K562 (cell line): ENCODE results near the gene ACHE. TPM values are rescaled to one million over a fixed set of nuclear protein-coding genes. Genes with fewer than 3 reads are reported as not detected.

Experiments
- ATAC-seq: fragments of 200-7000 bp; cut with Tn5 transposase; 3 replicates; pipeline ENCODE4 v1.9.1; 2020; ENCODE audit warnings: moderate library complexity
- BruUV-seq: library from RNA; stranded (reverse); fragments of 400-500 nt; replicated peaks from 2 replicates; lab custom pipeline; 2021; lab: Mats Ljungman, UMichigan
- CTCF ChIA-PET: fragments of 300-600 bp; formaldehyde crosslinking; extraction: SDS; loops from one replicate; lab custom pipeline; 2021; ENCODE audit warnings: low intra/inter-chr PET ratio; lab: Yijun Ruan, JAX
- POLR2A ChIA-PET: fragments of 300-600, 350-650 bp; sonication (Branson Sonifier 250); formaldehyde crosslinking; extraction: SDS; loops from one replicate; lab custom pipeline; 2021; ENCODE audit warnings: antibody characterized with exemption, inconsistent platforms; lab: Yijun Ruan, JAX
- DNase-seq, 4 experiments: peaks; one replicate each; pipeline versions ENCODE4 v3.0.0 to v3.0.0-alpha.2; 2011 to 2018; ENCODE audit warnings: low spot score in 3 of 4, mixed read lengths in 3 of 4; ENCODE audit errors: extremely low read depth in 1 of 4
- FAIRE-seq: peaks from 2 replicates; lab custom pipeline; 2011; peaks lifted over from hg19 to GRCh38; lab: Jason Lieb, UNC
- H2AFZ ChIP-seq: 2 replicates; pipeline ENCODE4 v1.6.0; 2011; ENCODE audit warnings: low read depth, low read length, control low read depth, inconsistent platforms
- H3K27ac ChIP-seq: fragments of 200-600 bp; 3 replicates; pipeline ENCODE4 v1.8.0; 2011; ENCODE audit warnings: low read depth, mild to moderate bottlenecking, control low read depth, inconsistent platforms, low read length, moderate library complexity, mixed read lengths; ENCODE audit errors: extremely low read depth
- H3K27me3 ChIP-seq, 2 experiments: fragments of 300-600 bp in 1 of 2; 2 replicates in 1 of 2; 3 replicates in 1 of 2; pipeline versions ENCODE4 v1.6.0 to v1.8.0; 2011; ENCODE audit warnings: inconsistent platforms in 2 of 2, low read length in 2 of 2, mild to moderate bottlenecking in 1 of 2, mixed read lengths in 1 of 2, moderate library complexity in 1 of 2; ENCODE audit not compliant: control insufficient read depth in 2 of 2, insufficient read depth in 2 of 2
- H3K36me3 ChIP-seq: fragments of 300-600 bp; 3 replicates; pipeline ENCODE4 v1.8.0; 2011; ENCODE audit warnings: mild to moderate bottlenecking, low read length, inconsistent platforms; ENCODE audit not compliant: control insufficient read depth, insufficient read depth
- H3K4me1 ChIP-seq, 2 experiments: fragments of 200-600 bp in 1 of 2; replicated peaks in 1 of 2; 2 replicates in 1 of 2; 3 replicates in 1 of 2; pipeline versions ENCODE4 v1.5.1 to v1.8.0; 2011; ENCODE audit warnings: inconsistent platforms in 2 of 2, low read length in 2 of 2, mild to moderate bottlenecking in 1 of 2, mixed read lengths in 1 of 2, moderate library complexity in 1 of 2; ENCODE audit not compliant: control insufficient read depth in 2 of 2, insufficient read depth in 2 of 2
- H3K4me2 ChIP-seq: 2 replicates; pipeline ENCODE4 v1.6.1; 2011; ENCODE audit warnings: low read length, control low read depth, inconsistent platforms, mixed read lengths; ENCODE audit not compliant: insufficient read depth
- H3K4me3 ChIP-seq: fragments of 200-600 bp; sonication (generic), shearing (Covaris generic); 2 replicates; pipeline ENCODE4 v1.5.1; 2016; ENCODE audit warnings: control low read depth, inconsistent platforms
- H3K79me2 ChIP-seq: fragments of 200-600 bp; 3 replicates; pipeline ENCODE4 v1.8.0; 2011; ENCODE audit warnings: low read length, inconsistent platforms; ENCODE audit not compliant: control insufficient read depth, insufficient read depth
- H3K9ac ChIP-seq, 2 experiments: 2 replicates each; pipeline versions ENCODE4 v1.6.0 to v1.6.1; 2011; ENCODE audit warnings: low read depth in 2 of 2, low read length in 2 of 2, control low read depth in 1 of 2, inconsistent platforms in 1 of 2, mild to moderate bottlenecking in 1 of 2, mixed read lengths in 1 of 2; ENCODE audit not compliant: insufficient read depth in 1 of 2
- H3K9me1 ChIP-seq: one replicate; pipeline ENCODE4 v1.6.0; 2011; ENCODE audit warnings: inconsistent platforms, mild to moderate bottlenecking, low read length, moderate library complexity; ENCODE audit not compliant: control insufficient read depth, insufficient read depth
- H3K9me3 ChIP-seq: replicated peaks from 2 replicates; pipeline ENCODE4 v1.5.1; 2011; ENCODE audit warnings: low read depth, low read length, inconsistent platforms; ENCODE audit not compliant: control insufficient read depth, insufficient read depth
- H4K20me1 ChIP-seq: replicated peaks from 2 replicates; pipeline ENCODE4 v1.6.1; 2011; ENCODE audit warnings: low read length, inconsistent platforms, mixed read lengths; ENCODE audit not compliant: control insufficient read depth, insufficient read depth
- DACH1 ChIP-seq: fragments of 450-650 bp; IDR thresholded peaks from 2 replicates; pipeline ENCODE4 v1.6.1; 2018; ENCODE audit not compliant: partially characterized antibody
- MAFG ChIP-seq: fragments of 450-650 bp; conservative IDR thresholded peaks from 2 replicates; pipeline ENCODE4 v1.6.1; 2016; ENCODE audit warnings: missing genetic modification characterization, missing compliant biosample characterization
- MYBL2 ChIP-seq, 2 experiments: fragments of 450-650 bp in 1 of 2; sonication (generic) in 1 of 2; formaldehyde crosslinking in 1 of 2; IDR thresholded peaks; 2 replicates each; pipeline versions ENCODE4 v1.6.1 to v1.8.1; 2017 to 2022; ENCODE audit warnings: borderline replicate concordance in 1 of 2, inconsistent platforms in 1 of 2, low read depth in 1 of 2, mild to moderate bottlenecking in 1 of 2, missing genetic modification reagents in 1 of 2, moderate library complexity in 1 of 2
- PHF8 ChIP-seq: fragments of 200-600 bp; sonication (generic); IDR thresholded peaks from 2 replicates; pipeline ENCODE4 v1.6.1; 2012; ENCODE audit warnings: mixed run types, mild to moderate bottlenecking, inconsistent platforms, low read length, moderate library complexity, borderline replicate concordance
- SMARCA4 ChIP-seq: fragments of 450-650 bp; IDR thresholded peaks from 2 replicates; pipeline ENCODE4 v1.6.1; 2016
- U2AF2 ChIP-seq: fragments of 200-400 bp; formaldehyde crosslinking; optimal IDR thresholded peaks from 2 replicates; pipeline ENCODE3; 2017; ENCODE audit warnings: low read depth, mild to moderate bottlenecking, low read length
- ZNF134 ChIP-seq: fragments of 250-450 bp; sonication (Bioruptor Pico); conservative IDR thresholded peaks from 2 replicates; pipeline ENCODE4 v1.4.0; 2020
- WGBS: fragments of 100-300 bp; shearing (Covaris generic); methylation state at CpG from one replicate; pipeline ENCODE4 v1.1.6; 2016; ENCODE audit warnings: low coverage, mixed read lengths; ENCODE audit not compliant: insufficient coverage; ENCODE audit errors: missing lambda C conversion rate; 5-methylcytosine and 5-hydroxymethylcytosine counted together
- in situ Hi-C: fragments of 300-500 bp; cut with MboI; formaldehyde crosslinking; loops from 4 replicates; pipeline ENCODE4 v1.15.0; 2018; ENCODE audit warnings: inconsistent platforms, mixed read lengths
- intact Hi-C: fragments of 100-400 bp; cut with micrococcal nuclease; formaldehyde crosslinking; loops from 2 replicates; pipeline ENCODE4 v1.14.2; 2022
- polyA plus RNA-seq, 8 experiments: library from polyadenylated mRNA; depleted of rRNA in 4 of 8; stranded (reverse) in 5 of 8; unstranded in 3 of 8; fragments of >200 nt; fragmentation: Nextera tagmentation in 2 of 8; fragmentation: Illumina TruSeq in 1 of 8; extraction: Ambion mirVana in 2 of 8; extraction: Trizol in 1 of 8; gene quantifications; 2 replicates each; pipeline versions ENCODE4 v1.2.1 to v1.2.3, GENCODE V29; 2011 to 2014; ENCODE audit warnings: inconsistent platforms in 1 of 8, missing spikeins in 1 of 8
- total RNA-seq, 7 experiments: library from RNA; depleted of rRNA in 6 of 7; stranded (reverse); fragments of >200 nt in 6 of 7; fragmentation: Illumina TruSeq in 2 of 7; extraction: Trizol in 2 of 7; gene quantifications; 2 replicates each; pipeline versions ENCODE4 v1.2.1 to v1.2.3, GENCODE V29; 2011 to 2021; ENCODE audit warnings: low replicate concordance in 1 of 7
- TF ChIP-seq, protein P1 (sequence below): sonication (generic); formaldehyde crosslinking; IDR thresholded peaks from 2 replicates; pipeline ENCODE4 v1.8.1; 2023; ENCODE audit warnings: mild to moderate bottlenecking, missing genetic modification reagents
- TF ChIP-seq, protein P2 (sequence below): sonication (generic); IDR thresholded peaks from 2 replicates; pipeline ENCODE4 v1.6.1; 2016

Gene ACHE
- total and polyA plus RNA-seq, 9 of the 15 experiments (the other 6 are each of a cell fraction or from before 2014, with no cell fraction given), result 0.04 to 8.8 (median 1.9) TPM

DNA sequence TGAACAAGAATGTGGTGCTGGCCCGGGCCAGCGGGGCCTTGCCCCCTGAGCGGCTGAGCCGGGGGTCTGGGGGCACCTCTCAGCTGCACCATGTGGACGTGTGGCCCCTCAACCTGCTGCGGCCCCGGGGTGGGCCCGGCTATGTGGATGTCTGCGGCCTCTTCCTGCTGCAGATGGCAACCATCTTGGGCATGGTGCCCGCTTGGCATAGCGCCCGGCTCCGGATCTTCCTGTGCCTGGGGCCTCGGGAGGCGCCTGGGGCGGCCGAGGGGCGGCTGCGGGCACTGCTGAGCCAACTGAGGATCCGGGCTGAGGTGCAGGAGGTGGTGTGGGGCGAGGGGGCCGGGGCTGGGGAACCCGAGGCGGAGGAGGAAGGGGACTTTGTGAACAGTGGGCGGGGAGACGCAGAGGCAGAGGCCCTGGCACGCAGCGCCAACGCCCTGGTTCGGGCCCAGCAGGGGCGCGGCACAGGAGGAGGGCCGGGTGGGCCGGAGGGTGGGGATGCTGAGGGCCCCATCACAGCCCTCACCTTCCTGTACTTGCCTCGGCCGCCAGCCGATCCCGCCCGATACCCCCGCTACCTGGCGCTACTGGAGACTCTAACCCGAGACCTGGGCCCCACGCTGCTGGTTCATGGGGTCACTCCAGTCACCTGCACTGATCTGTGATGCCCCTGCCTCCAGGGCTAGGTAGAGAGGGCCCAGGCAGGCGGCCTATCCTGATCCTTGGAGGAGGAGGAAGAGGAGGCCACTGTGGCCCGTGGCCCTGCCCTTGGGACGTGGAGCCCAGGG, 29.6 kb downstream of the ACHE start (continued):
- TF ChIP-seq, protein P1, sequence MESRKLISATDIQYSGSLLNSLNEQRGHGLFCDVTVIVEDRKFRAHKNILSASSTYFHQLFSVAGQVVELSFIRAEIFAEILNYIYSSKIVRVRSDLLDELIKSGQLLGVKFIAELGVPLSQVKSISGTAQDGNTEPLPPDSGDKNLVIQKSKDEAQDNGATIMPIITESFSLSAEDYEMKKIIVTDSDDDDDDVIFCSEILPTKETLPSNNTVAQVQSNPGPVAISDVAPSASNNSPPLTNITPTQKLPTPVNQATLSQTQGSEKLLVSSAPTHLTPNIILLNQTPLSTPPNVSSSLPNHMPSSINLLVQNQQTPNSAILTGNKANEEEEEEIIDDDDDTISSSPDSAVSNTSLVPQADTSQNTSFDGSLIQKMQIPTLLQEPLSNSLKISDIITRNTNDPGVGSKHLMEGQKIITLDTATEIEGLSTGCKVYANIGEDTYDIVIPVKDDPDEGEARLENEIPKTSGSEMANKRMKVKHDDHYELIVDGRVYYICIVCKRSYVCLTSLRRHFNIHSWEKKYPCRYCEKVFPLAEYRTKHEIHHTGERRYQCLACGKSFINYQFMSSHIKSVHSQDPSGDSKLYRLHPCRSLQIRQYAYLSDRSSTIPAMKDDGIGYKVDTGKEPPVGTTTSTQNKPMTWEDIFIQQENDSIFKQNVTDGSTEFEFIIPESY (CRISPR knock-in tag), result 0 out of 2 replicates have a peak, but pooled peaks have one; percentile 2
- TF ChIP-seq, all 486 proteins: peak for 6

DNA sequence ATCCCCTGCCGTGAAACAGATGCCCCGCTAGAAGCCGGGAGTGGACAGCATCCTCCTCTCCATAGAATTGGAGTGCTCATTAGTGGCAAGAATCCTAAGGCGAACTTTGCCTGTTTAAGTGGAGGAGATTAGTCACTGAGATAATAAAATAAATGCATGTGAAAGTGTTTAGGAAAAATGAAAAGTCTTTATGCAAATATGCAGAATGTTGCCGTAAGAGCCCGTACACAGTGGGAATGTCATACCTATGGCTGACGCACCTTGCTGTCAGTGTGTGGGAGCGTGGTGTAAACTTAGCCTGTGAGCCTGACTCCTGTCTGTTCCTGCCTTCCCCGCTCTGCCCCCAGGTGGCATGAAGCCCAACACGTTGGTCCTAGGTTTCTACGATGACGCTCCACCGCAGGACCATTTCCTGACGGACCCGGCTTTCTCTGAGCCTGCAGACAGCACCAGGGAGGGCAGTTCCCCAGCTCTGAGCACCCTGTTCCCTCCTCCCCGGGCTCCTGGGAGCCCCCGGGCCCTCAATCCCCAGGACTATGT, 30.2 kb downstream of the ACHE start:
- TF ChIP-seq ZNF134 (CRISPR knock-in tag) (no peak), MYBL2 (IDR thresholded peaks at IDR 0.05; ENCODE audit: low read depth) (no peak), MYBL2 (CRISPR knock-in tag; IDR thresholded peaks at IDR 0.05; ENCODE audit: borderline replicate concordance) (no peak), PHF8 (no peak), U2AF2 (no peak), MAFG (tag) (no peak), SMARCA4 (no peak), DACH1 (no peak)
- TF ChIP-seq, protein P2, sequence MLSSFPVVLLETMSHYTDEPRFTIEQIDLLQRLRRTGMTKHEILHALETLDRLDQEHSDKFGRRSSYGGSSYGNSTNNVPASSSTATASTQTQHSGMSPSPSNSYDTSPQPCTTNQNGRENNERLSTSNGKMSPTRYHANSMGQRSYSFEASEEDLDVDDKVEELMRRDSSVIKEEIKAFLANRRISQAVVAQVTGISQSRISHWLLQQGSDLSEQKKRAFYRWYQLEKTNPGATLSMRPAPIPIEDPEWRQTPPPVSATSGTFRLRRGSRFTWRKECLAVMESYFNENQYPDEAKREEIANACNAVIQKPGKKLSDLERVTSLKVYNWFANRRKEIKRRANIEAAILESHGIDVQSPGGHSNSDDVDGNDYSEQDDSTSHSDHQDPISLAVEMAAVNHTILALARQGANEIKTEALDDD, result no peak
- Histone ChIP-seq H3K79me2 (peaks cover 28% of the 10 kb centered on the region), H2AFZ (no peak overlapping the region), H3K9me3 (no peaks in the 10 kb centered on the region), H3K4me1 (peaks cover 18 to 55% of the 10 kb centered on the region in 2 experiments), H3K27me3 (no peaks in the 10 kb centered on the region; a peak in 1 of 5 replicates), H3K36me3 (peaks cover 40% of the 10 kb centered on the region; the same call in 2 of the 3 replicates), H3K4me3 (no peak overlapping the region), H4K20me1 (no peaks in the 10 kb centered on the region), H3K9me1 (no peaks in the 10 kb centered on the region), H3K4me2 (no peak overlapping the region), H3K9ac (peak overlapping the region in 1 of 2 experiments; percentile 78; a peak in 2 of 4 replicates), H3K27ac (no peak overlapping the region)
- POLR2A ChIA-PET, result interaction anchor here (0.6 kb wide), 1 partner anchor 46 kb away, joined by 3 read pairs; no protein-coding TSS in a partner anchor
- no peak for FAIRE-seq
- no peak for ATAC-seq
- no peak for DNase-seq
- intact Hi-C loops, result no loop called here
- no TSS peak for BruUV-seq
- CTCF ChIA-PET, result interaction anchor here (0.6 kb wide), 1 partner anchor 171 kb away, joined by 3 read pairs; the partner anchor contains the start of gene GIGYF1
- in situ Hi-C loops, result no loop called here
- 93% methylated on average over 15 of the region's 17 CpGs for WGBS
